Measurements from ENCODE around the gene CPM. TPM values are rescaled to one million over a fixed set of nuclear protein-coding genes. Genes with fewer than 3 reads are reported as not detected.

Gene CPM
- polyA plus RNA-seq, 3 donors = 8.4 to 32.4 (median 26.2) TPM

DNA sequence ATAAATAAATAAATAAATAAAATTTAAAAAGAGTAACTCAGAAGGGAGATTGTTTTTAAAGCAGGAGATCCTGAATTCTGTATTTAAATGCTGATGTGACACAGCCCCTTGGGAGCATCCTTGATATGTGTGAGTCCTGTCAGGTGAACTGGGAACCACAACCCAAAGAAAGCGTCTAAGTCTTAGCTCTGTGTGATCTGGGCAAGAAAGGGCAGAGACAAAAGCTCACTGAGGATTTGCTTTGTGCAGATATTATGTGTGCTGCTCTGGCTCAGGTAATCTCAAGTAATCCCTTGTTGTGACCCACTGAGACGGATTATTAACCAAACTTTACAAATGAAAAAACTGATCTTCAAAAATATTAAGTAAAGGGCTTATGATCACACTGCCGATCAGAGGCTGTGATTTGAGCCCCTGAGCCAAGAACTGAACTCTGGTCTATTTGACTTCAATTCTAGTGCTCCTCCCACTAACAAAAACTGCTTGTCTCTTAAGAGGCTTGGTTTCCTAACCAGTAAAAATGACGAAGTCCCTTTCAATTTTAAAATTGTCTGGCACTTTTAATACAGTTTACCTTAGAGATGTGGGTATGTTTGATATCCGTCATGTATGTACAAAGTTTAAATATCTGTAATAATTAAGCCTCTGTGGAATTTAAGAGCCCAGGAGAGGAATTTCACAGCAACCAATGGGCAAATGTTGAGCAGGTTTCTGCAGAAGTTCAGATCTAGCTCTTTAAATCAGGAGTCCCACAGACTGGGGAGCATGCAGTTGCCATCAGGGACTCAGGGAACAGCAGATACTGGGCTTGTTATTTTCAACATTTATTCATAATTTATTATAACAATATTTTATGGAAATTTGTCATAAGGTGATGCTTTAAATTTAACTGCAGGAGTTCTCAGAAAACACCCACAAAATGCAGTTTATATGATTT lies 46.1 kb downstream of the CPM start:
- H3K36me3 ChIP-seq (replicated peaks in 1 of 2; ENCODE audit: control insufficient read depth in 1 of 2, insufficient read depth in 2 of 2, low read length in 2 of 2) = peaks cover 10 to 37% of the 10 kb centered on the region in 2 donors
- Mint-ChIP-seq H3K4me1 (peaks cover 4% of the 10 kb centered on the region), H3K27ac (no peak overlapping the region), H3K36me3 (peaks cover 27 to 36% of the 10 kb centered on the region in 2 donors), H3K4me3 (no peak overlapping the region), H3K27me3 (ENCODE audit: low read depth in 3 of 3) (no peaks in the 10 kb centered on the region), H3K9me3 (peaks cover 0 to 3% (median 0%) of the 10 kb centered on the region in 7 donors)
- H3K27me3 ChIP-seq (ENCODE audit: control insufficient read depth in 2 of 2, insufficient read depth in 2 of 2, low read length in 2 of 2) = no peaks in the 10 kb centered on the region
- no peaks in the 10 kb centered on the region for H3K4me1 ChIP-seq (ENCODE audit: control insufficient read depth in 1 of 2, insufficient read depth in 2 of 2, low read length in 2 of 2)
- no peaks in the 10 kb centered on the region for H4K20me1 ChIP-seq (ENCODE audit: insufficient read depth, low read length)
- H3K4me2 ChIP-seq (replicated peaks; ENCODE audit: extremely low read depth, low read length, poor library complexity, severe bottlenecking) = no peak overlapping the region
- H3K9ac ChIP-seq (ENCODE audit: insufficient read depth, low read length, poor library complexity, severe bottlenecking) = no peak overlapping the region
- TF ChIP-seq CTCF (IDR thresholded peaks at IDR 0.05) = no peak
- no peak for DNase-seq
- H3K9me3 ChIP-seq (replicated peaks in 1 of 2; ENCODE audit: control insufficient read depth in 1 of 2, insufficient read depth in 1 of 2, low read length in 2 of 2) = no peaks in the 10 kb centered on the region
- no peak overlapping the region for H2AFZ ChIP-seq (ENCODE audit: insufficient read depth, low read depth, low read length, poor library complexity, severe bottlenecking)
- no peaks in the 10 kb centered on the region for H3K79me2 ChIP-seq (ENCODE audit: insufficient read depth, low read length)
- no peak overlapping the region for H3K4me3 ChIP-seq (replicated peaks in 1 of 3; ENCODE audit: low read depth in 2 of 3, low read length in 3 of 3)
- intact Hi-C loops (cut with micrococcal nuclease) = no loop called here
- H3K27ac ChIP-seq (ENCODE audit: low read depth in 1 of 2, low read length in 2 of 2) = no peak overlapping the region
- 92% methylated on average over 2 of the region's 5 CpGs for WGBS (ENCODE audit: insufficient coverage)

- Histone ChIP-seq H3K9me3 (replicated peaks in 1 of 2; ENCODE audit: control insufficient read depth in 1 of 2, insufficient read depth in 1 of 2, low read length in 2 of 2) (no peaks in the 10 kb centered on the region), H3K27me3 (ENCODE audit: control insufficient read depth in 2 of 2, insufficient read depth in 2 of 2, low read length in 2 of 2) (no peaks in the 10 kb centered on the region), H3K79me2 (ENCODE audit: insufficient read depth, low read length) (no peaks in the 10 kb centered on the region), H3K4me2 (replicated peaks; ENCODE audit: extremely low read depth, low read length, poor library complexity, severe bottlenecking) (no peak overlapping the region), H2AFZ (ENCODE audit: insufficient read depth, low read depth, low read length, poor library complexity, severe bottlenecking) (no peak overlapping the region), H3K9ac (ENCODE audit: insufficient read depth, low read length, poor library complexity, severe bottlenecking) (no peak overlapping the region), H3K4me1 (ENCODE audit: control insufficient read depth in 1 of 2, insufficient read depth in 2 of 2, low read length in 2 of 2) (no peaks in the 10 kb centered on the region), H4K20me1 (ENCODE audit: insufficient read depth, low read length) (no peaks in the 10 kb centered on the region), H3K36me3 (replicated peaks in 1 of 2; ENCODE audit: control insufficient read depth in 1 of 2, insufficient read depth in 2 of 2, low read length in 2 of 2) (peaks cover 10 to 43% of the 10 kb centered on the region in 2 donors), H3K27ac (ENCODE audit: low read depth in 1 of 2, low read length in 2 of 2) (no peak overlapping the region), H3K4me3 (replicated peaks in 1 of 3; ENCODE audit: low read depth in 2 of 3, low read length in 3 of 3) (no peak overlapping the region)
- WGBS (ENCODE audit: insufficient coverage) = 89% methylated on average over 1 of the region's 3 CpGs
- no peak overlapping the region for H3K4me3 Mint-ChIP-seq
- H3K36me3 Mint-ChIP-seq = peaks cover 31 to 42% of the 10 kb centered on the region in 2 donors
- intact Hi-C loops (cut with micrococcal nuclease) = no loop called here
- peak overlapping the region in 1 of 7 donors; percentile 42 for H3K27ac Mint-ChIP-seq
- no peaks in the 10 kb centered on the region for H3K27me3 Mint-ChIP-seq (ENCODE audit: low read depth in 3 of 3)
- no peak for DNase-seq
- H3K9me3 Mint-ChIP-seq = peaks cover 0 to 3% (median 0%) of the 10 kb centered on the region in 7 donors
- H3K4me1 Mint-ChIP-seq = peaks cover 2% of the 10 kb centered on the region
- no peak for TF ChIP-seq CTCF (IDR thresholded peaks at IDR 0.05)
Observed at GRCh38 chr12:68885381-68885780, 47.6 kb downstream of the CPM start.
